Measurements from ENCODE around the gene ST6GALNAC3. TPM values are rescaled to one million over a fixed set of nuclear protein-coding genes. Genes with fewer than 3 reads are reported as not detected.

ST6GALNAC3 gene
- polyA plus RNA-seq, 1 donor: 86.1 TPM

- DNase-seq: no peak
Observed at GRCh38 chr1:76433526-76433925, 359.0 kb downstream of the ST6GALNAC3 start.

- DNase-seq: no peak
Observed at GRCh38 chr1:76443217-76443616, 368.7 kb downstream of the ST6GALNAC3 start.

- DNase-seq: peak; percentile 31
Observed at GRCh38 chr1:76444773-76445172, 370.2 kb downstream of the ST6GALNAC3 start.

GRCh38 chr1:76450229-76450628 lies 375.7 kb downstream of the ST6GALNAC3 start:
- DNase-seq: no peak

- DNase-seq: no peak
Observed at GRCh38 chr1:76463278-76463677, 388.7 kb downstream of the ST6GALNAC3 start.

- no peak for DNase-seq
Observed at GRCh38 chr1:76463849-76464248, 389.3 kb downstream of the ST6GALNAC3 start.

- DNase-seq: no peak
Observed at GRCh38 chr1:76465030-76465429, 390.5 kb downstream of the ST6GALNAC3 start.

GRCh38 chr1:76470166-76470565 lies 395.6 kb downstream of the ST6GALNAC3 start:
- DNase-seq: no peak

GRCh38 chr1:76471536-76471935 lies 397.0 kb downstream of the ST6GALNAC3 start:
- no peak for DNase-seq

- no peak for DNase-seq
Observed at GRCh38 chr1:76473591-76473990, 399.0 kb downstream of the ST6GALNAC3 start.

GRCh38 chr1:76474922-76475321 lies 400.4 kb downstream of the ST6GALNAC3 start:
- no peak for DNase-seq

GRCh38 chr1:76477156-76477555 lies 402.6 kb downstream of the ST6GALNAC3 start:
- DNase-seq: no peak

GRCh38 chr1:76480827-76481226 lies 406.3 kb downstream of the ST6GALNAC3 start:
- DNase-seq: no peak

- DNase-seq: no peak
Observed at GRCh38 chr1:76481672-76482071, 407.1 kb downstream of the ST6GALNAC3 start.

GRCh38 chr1:76482272-76482671 lies 407.7 kb downstream of the ST6GALNAC3 start:
- no peak for DNase-seq

GRCh38 chr1:76491737-76492136 lies 417.2 kb downstream of the ST6GALNAC3 start:
- DNase-seq: no peak

GRCh38 chr1:76492752-76493430 lies 418.3 kb downstream of the ST6GALNAC3 start:
- DNase-seq: no peak

- DNase-seq: no peak
Observed at GRCh38 chr1:76494807-76495206, 420.3 kb downstream of the ST6GALNAC3 start.

- DNase-seq: no peak
Observed at GRCh38 chr1:76496871-76497270, 422.3 kb downstream of the ST6GALNAC3 start.

- no peak for DNase-seq
Observed at GRCh38 chr1:76500116-76500515, 425.6 kb downstream of the ST6GALNAC3 start.

- DNase-seq: no peak
Observed at GRCh38 chr1:76501136-76501535, 426.6 kb downstream of the ST6GALNAC3 start.

GRCh38 chr1:76501586-76502219 lies 427.2 kb downstream of the ST6GALNAC3 start:
- no peak for DNase-seq

- no peak for DNase-seq
Observed at GRCh38 chr1:76503100-76503499, 428.6 kb downstream of the ST6GALNAC3 start.

GRCh38 chr1:76503736-76504135 lies 429.2 kb downstream of the ST6GALNAC3 start:
- DNase-seq: no peak
